Gastrocnemius medialis (tissue), 4 donors: ENCODE results near the gene PLCL1.

ENCODE experiments used
- CTCF ChIP-seq, 5 experiments: fragments of 450-650 bp in 3 of 5; fragments of 200-600 bp in 2 of 5; sonication (generic) in 2 of 5; IDR thresholded peaks in 4 of 5; conservative IDR thresholded peaks in 1 of 5; 1 replicate in 4 of 5; 2 replicates in 1 of 5; pipeline ENCODE4 v1.5.1; 2016 to 2019; ENCODE audit warnings: antibody characterized with exemption in 5 of 5, mild to moderate bottlenecking in 3 of 5, moderate library complexity in 3 of 5
- POLR2A ChIP-seq, 2 donors: fragments of 450-650 bp; IDR thresholded peaks; one replicate each; pipeline ENCODE4 v1.6.1; 2017; ENCODE audit warnings: antibody characterized with exemption in 2 of 2, mild to moderate bottlenecking in 2 of 2, moderate library complexity in 2 of 2

GRCh38 chr2:197972587-197972986, 168.2 kb downstream of the PLCL1 start:
- no peak for TF ChIP-seq CTCF (IDR thresholded peaks at IDR 0.05 in 4 of 5, conservative IDR thresholded peaks at IDR 0.05 in 1 of 5)
- no peak for TF ChIP-seq POLR2A (IDR thresholded peaks at IDR 0.05)
